Hypothalamus (tissue), 51 donors: ENCODE measurements around the gene MAGI1.

ENCODE experiments used
- DNase-seq, 51 donors: peaks; one replicate each; lab custom pipeline; 2025; lab: John Stamatoyannopoulos, UW

MAGI1 gene

DNA sequence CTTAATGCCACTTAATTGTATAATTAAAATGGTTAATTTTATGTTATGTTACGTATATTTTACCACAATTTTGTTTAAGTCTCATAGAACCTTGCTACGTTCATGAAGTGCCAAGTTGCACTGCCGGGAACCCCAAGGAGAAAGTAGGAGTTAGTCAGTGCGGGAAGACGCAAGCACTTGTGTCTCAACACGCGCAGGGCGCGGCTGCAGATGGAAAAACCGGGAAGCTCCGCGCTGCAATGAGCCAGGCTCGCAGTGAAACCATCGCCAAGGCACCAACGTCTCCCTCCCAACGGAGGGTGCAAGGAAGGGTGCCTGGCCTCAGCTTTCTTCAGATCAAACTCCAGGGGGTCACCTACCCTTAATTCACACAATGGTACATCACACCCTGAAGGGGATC is 21.6 kb downstream of the MAGI1 start:
- no peak for DNase-seq

DNA sequence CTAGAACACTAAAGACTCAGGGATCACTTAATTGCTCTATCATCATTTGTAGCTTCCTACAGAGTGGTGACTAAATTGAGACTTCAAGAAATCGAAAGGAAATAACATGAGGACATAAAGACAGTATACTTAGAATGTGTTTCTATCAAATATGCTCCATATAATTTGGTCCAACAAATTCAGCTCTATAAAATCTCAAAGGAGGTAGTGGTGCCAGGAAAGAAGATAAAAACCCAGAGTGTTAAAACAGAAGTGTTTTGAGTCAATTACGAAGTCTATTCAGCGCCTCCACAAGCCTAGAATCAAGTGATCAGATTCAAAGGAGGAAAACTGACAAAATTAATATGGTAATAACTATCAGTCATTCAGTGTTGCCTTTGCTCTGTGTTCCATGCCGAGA is 22.9 kb downstream of the MAGI1 start:
- DNase-seq: no peak

DNA sequence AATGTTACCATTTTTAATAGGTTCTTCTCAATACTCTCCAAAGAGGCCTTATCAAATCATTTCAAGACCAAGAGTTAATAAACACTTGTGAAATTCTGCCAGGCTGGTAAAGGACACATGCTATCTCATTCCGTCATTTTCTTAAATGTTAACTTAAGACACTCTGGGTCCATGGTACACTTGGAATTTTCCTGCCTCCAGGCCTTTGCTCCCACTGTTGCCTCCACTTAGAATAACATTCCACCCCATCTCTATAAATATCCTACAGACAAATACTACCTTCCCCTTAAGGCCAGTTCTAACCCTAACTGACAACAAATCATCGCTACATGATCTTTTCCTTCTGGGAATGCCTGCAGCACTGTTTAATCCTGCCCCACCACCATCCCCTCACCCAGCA is 24.1 kb downstream of the MAGI1 start:
- DNase-seq: no peak

DNA sequence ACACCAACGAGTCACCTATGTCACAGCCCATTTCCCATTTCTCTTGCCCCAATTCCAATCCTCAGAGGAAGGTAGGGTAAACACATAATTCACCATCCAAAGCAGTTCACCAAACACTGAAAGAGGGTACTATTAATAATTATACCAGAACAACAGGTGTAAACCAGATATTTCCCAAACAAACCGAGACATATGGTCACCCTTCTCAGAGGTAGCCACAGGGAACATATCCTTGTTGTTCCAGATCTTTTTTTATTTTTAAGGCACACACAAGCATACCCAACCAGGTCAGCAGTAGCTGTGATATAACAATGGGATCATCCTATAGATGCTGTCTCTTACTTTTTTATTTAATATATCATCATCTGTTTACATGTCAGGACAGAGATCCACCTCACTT is 24.7 kb downstream of the MAGI1 start:
- no peak for DNase-seq

DNA sequence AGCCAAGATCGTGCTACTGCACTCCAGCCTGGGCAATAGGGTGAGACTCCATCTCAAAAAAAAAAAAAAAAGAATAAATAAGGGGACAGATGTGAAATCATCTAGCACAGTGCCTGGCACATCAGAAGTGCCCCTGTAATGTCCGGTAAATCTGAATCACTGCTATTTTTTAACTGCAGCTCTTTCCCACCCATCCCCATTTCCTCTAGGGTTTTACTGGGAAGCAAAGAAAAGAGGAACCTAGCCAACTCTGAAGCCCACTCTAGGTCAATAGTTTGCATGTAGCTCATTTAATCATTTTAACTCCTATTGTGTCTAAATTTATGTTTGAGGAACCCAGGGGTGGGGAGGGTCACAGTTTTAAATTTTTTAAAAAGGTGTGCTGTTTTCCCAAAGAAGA is 26.0 kb downstream of the MAGI1 start:
- DNase-seq: no peak

DNA sequence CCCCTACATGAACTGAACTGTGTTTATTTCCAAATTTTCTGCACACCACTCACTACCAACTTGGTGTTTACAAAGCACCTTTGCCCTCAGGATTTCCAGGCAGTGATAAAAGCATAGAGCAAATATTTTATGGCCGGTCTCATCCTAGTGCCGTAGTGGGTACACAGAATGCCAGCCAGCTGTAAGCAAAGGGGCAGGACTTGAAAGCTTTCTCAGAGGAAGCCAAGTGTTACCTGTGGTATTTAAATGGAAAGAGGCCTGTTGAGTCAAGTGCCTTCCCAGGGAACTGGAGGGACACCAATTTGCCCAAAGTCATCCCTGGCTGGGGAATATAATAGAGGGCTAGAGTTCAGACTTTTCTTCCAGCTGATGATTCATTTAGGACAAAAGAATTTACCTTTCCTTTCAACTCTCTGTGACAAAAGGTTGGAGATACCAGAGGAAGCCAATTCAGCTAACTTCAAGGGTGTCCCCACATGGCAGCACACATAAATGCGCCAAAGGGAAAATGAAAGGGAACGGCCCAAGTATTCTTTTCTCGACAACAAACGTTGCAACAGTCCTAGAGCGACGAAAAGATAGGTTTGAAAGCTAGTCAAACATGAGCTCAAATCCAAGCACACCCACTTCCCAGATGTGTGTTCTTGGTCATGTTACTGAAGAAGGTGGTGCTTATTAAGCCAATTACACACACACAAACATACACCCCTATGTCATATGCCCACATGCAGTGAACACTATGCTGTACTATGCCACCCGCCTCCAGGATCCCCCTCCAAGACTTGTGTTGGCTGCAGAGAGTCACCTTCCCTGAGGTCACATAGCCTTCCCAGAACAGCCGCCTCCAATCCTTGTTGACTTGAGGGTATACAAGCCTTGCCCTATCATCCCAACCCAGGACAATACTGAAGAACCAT is 27.7 kb downstream of the MAGI1 start:
- DNase-seq: no peak

DNA sequence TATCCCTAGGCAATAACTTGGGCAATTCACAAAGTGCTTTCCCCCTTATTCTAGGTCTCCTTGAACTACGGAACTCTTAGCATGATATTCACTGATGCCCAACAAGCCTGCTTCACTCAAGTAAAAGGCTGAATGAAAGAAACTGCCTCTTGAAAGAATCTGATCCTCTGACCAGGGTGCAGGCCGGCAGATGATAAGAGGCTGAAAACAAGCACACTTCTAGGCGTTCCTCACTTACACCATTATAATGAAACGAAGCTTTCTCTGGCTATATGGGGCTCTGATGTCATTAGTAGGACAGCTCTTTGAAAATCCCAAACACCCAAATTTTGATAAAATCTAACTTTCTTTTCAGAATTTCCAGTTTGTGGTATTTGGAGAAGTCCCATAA is 28.4 kb downstream of the MAGI1 start:
- DNase-seq: no peak

DNA sequence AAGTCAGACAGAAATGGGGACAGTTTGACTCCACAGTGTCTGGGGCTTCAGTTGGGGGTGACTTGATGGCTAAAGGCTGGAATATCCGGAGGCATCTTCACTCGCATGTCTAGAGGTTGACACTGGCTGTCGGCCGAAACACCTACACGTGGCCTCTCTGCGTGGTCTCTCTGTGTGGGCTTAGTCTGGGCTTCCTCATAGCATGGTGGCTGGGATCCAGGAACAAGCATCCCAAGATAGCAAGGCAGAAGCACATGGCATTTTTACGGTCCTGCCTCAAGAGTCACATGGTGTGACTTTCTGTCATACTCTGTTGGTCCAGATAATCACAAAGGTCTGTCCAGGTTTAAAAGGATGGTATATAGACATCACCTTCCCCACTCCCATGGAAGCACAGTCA is 34.5 kb downstream of the MAGI1 start:
- peak in 1 of 51 donors; percentile 13 for DNase-seq

DNA sequence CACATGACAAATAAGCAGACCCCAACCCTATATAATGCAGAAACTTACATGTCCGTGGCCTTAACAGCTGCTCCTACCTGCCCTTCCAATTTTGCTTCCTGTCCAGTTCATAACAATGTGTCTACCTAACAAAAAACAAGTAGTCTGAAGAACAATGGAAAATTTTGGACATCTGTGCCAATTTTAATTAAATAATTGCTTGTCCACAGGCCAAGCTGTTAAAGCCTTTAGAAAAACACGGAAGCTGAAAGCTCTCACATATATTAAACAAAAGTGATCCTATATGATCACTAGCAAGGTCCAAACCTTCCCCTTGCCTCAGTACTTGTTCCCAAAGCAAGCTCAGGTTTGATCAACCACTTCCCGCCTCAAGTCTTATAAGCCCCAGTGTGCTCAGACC is 37.1 kb downstream of the MAGI1 start:
- no peak for DNase-seq

DNA sequence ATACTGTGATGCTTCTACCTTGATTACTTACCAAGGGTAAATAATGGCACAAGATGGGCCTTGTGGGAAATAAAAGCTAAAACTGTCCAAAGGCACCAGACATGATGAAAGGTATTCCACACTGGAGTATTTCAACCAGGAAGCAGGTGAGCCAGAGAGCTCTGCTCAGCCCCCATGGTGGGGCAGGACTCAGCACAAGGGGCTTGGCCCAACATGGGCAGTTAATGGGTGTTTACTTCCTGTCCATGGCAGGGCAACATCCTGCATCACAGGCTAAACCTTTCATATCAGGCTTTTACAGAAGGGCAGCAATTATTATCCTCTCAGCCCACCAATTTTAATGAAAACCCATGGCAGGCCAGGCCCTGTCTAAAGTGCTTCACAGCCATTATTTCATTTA is 38.2 kb downstream of the MAGI1 start:
- no peak for DNase-seq

DNA sequence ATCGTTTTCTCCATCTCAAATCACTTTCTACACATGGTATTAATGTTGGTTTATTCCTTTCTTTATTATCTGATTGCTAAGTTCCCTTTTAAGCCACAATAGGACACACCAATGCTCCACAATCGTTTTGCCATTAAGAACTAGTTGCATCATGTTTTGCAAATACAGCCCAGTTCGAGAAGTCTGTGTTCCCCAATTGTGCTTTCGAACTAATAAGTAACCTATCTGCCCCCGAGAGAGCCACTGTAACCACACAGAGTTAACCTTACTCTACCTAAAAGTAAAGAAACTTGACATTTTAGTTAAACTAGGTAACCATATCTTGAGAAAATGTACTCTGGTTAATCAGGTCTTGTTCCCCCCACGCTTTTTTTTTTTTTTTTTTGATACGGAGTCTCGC is 39.1 kb downstream of the MAGI1 start:
- no peak for DNase-seq

DNA sequence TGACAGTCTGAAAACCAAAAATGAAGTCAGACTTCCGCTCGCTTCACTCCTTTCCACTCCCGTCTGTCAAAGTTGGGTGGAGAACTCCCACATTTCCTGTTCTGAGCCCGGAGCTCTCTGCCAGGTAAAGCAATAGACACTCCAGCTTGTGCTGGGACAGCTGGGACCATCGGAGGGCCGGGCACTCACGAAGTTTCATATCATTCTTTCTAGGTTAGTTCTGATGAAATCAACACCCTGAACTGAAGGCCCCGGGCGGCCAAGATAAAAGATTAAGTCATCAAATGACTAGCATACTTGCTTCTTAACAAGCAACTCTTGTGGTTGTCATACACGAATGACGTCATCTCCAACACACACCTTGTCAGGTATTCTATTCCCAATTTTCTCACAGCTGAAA is 42.1 kb downstream of the MAGI1 start:
- no peak for DNase-seq

DNA sequence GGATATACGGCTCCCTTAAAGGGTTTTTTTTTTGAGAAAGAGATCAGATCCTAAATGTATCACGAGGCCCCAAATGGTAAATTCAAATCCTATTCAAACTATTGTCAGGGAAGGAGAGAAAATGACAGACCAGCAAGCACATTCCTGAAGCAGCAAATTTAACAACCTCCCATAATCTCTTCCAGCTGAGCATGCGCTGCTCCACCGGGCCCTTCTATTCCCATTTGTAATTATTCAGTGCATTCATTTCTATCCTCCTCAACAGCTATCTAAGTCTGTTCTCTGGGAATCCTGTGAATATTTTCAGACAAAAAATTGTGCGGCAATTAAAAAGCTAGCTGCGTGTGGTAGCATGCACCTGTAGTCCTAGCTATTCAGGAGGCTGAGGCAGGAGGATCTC is 43.2 kb downstream of the MAGI1 start:
- DNase-seq: no peak

DNA sequence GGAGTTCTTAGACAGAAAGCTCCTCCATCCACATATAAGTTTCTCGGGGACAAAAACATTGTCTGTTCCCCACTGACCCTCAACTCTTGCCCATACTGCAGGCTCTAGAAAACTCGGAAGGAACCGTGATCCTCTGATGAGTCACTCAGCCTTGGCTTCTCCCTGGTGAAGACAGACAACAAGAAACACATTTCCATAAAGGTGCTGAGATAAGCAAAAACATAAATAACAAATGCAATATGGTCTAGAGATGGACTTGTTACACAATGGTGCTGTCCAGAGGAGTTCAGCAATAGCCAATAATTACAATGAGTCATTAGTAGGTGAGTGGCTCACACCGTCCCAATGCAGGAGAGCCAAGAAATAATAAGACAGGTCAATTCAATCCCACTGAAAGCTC is 43.7 kb downstream of the MAGI1 start:
- no peak for DNase-seq

DNA sequence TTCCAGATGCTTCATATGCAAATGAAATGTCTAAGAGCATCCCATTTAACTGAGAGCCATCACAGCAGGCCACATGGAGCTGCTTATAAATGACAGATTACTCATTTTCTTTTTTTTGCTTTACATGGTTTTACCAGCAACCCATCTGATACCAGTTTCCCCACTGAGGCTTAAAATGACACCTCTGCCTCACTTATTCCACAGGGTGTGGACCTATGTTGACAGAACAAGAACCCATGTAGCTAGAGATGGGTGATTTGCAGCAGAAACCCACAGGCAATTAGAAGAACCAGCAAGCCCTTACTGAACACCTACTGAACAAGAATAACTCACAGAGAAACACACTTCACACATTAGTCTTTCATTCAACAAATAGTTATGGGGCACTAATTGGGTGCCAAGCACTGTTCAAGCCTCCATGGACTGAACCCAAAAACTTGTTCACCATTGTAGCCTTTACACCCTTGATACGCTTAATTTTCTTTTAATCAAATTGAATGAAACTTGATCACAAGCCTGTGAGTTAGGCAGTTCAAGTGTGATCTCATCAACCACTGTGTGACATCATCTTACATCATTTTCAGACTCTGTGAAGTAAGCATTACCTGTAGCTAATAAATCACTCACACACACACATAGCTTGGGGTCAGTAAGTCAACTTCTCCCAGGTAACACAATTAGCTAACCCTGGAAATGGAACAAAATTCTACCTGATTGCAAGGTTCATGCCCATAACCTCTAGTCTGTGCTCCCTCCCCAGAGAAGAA is 45.4 kb downstream of the MAGI1 start:
- DNase-seq: no peak

DNA sequence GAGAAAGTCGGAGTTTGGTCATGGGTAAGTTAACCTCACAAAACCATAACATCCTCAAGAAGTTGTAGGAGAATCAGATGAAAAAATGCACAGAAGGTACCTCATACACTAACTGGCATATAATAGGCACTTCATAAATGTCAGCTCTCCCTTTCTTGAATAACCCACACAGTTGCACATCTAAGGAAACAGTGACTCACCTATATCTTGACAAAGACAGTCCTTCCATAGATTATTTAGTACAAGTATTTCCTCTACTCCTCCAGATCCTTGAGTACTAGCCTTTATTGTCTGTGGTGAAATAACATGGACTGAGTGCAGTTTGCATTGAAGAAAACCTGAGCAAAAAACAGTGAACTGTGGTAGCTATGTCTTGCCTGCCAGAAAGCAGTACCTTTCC is 46.6 kb downstream of the MAGI1 start:
- DNase-seq: no peak

DNA sequence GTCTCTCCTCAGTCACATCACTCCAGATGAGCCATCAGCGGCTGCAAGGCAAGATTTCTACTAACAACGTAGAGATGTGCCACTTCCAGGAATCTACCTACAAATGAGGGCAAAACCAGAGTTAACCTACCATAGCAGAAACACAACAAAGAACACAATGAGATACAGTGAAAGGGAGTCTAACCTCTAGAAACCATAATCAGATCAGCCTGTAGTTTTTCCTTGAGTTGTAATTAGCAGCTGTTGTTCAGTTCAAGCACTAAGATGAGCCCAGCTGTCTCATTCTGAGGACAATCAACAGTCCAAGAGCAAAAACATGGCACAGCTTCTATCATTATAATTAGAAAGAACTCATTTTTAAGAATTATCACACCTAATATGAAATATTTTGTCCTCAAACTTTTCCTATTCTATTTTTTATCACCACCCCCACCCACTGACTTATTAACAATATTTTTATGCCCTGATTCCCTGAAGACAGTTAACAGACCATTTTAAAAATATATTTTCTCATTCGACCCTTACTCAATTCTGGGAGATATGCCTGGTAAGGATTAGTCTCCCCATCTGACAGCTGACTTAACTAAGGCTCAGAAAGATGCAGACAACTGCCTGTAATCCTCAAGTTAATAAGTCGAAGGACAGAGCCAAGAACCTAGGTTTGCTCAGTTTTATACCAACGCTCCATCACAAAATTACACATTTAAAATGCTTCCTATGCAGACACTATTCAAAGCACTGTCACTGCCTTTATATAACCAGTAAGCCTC is 50.1 kb downstream of the MAGI1 start:
- no peak for DNase-seq

DNA sequence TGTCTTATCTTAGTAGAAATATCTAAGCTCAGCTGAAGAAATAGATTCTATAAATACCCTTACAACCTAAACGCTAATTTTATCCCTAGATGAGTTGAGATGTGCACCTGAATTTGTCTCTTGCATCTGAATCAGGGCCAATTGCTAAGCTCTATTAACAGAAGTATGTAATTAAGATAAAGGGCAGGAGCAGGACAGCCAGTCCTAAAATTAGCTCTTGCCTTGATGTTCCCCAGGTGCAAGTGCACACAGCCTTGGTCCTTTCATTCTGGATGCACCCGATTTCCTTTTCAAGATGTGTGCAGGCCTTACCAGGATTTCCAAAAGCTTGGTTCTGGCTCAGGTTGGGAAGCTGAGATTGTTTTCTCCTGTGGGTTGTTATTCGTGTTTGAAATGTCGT is 52.4 kb downstream of the MAGI1 start:
- no peak for DNase-seq

DNA sequence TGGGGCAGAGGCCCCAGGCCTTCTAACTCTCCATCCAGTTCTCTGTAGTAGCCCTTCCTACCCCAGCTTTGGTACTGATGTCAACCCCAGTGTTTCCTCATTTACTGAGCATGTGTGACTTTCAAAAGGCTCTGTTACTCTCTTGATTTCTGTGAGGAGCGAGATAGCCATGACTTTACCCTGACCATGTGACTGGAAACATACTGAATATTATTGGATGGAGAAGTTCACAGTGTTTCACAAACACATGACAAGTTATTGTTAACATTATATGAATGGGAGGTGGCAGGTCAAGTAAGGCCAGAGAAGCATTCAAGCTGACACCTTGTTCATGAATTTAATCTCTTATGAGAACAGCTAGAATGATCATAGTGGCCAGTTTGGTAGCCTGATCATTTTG is 53.7 kb downstream of the MAGI1 start:
- no peak for DNase-seq

DNA sequence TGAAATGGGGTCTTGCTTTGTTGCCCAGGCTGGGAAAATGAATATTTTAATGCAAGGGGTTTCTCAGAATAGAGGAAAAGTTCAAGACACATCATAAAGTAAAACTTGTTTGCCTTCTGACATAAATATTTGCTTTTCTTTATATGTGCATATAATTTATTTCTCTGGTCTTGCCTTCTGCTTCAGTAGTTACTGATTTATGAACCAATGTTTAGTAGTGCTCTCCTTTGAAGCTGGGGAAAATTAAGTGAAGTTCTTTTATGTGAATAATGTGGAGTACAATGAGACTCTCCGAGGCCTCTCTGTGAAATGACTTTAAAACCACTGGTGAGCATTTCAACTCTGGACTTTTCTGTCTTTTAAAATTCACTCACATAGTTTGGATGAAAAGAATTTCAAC is 55.6 kb downstream of the MAGI1 start:
- DNase-seq: no peak

DNA sequence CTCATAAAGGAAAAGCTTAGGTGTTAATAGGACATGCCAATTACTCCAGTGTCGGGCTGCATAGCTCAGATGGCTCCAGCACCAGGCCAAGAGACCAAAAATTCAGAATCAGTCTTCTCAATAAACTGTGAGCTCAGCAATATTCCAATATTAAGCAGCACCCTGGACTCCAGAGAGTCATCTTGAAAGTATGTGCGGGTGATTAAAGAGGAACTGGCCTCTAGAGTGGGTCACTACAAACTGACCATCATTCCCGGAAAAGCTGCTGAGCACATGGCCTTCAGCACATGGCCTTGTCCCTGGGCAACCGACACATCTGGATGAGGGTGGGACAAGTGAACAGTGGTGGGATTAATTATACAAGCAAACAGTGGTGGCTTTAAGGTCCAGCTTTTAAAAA is 59.0 kb downstream of the MAGI1 start:
- DNase-seq: peak in 5 of 51 donors; percentile 3 to 23 (median 13)
